Colonic mucosa (tissue), 4 donors: ENCODE results near the gene TAF11L2. TPM values are rescaled to one million over a fixed set of nuclear protein-coding genes. Genes with fewer than 3 reads are reported as not detected.
"Not testable (repeated sequence)": the region's sequence is repeated elsewhere in the genome, so short reads cannot be mapped to it uniquely, and the experiment has no call there.

ENCODE experiments used
- DNase-seq: peaks from one replicate; pipeline ENCODE4 v3.0.0-alpha.2; 2020
- H3K27ac ChIP-seq: fragments of 200-600 bp; one replicate; pipeline ENCODE4 v1.8.0; 2021
- H3K27me3 ChIP-seq: fragments of 200-600 bp; one replicate; pipeline ENCODE4 v1.8.0; 2021
- H3K36me3 ChIP-seq: fragments of 200-600 bp; one replicate; pipeline ENCODE4 v1.8.0; 2021
- H3K4me1 ChIP-seq: fragments of 200-600 bp; one replicate; pipeline ENCODE4 v1.8.0; 2021; ENCODE audit warnings: mild to moderate bottlenecking
- H3K4me3 ChIP-seq: fragments of 200-600 bp; one replicate; pipeline ENCODE4 v1.8.0; 2021
- H3K9ac ChIP-seq, 2 donors: one replicate each; pipeline ENCODE4 v1.7.0; 2013; ENCODE audit warnings: control low read depth in 2 of 2, low read depth in 2 of 2, low read length in 2 of 2
- H3K9me3 ChIP-seq: fragments of 200-600 bp; one replicate; pipeline ENCODE4 v1.8.0; 2021
- CTCF ChIP-seq: fragments of 200-600 bp; IDR thresholded peaks from one replicate; pipeline ENCODE4 v1.8.0; 2022; ENCODE audit warnings: antibody characterized with exemption, mild to moderate bottlenecking
- intact Hi-C: fragments of 100-400 bp; cut with DNase I; formaldehyde crosslinking; loops from one replicate; pipeline ENCODE4 v1.14.1; 2022
- total RNA-seq, 2 donors: library from RNA; stranded (reverse); fragmentation: NEBNext Ultra II Directional in 1 of 2; extraction: Animal tissue kit (Norgen Biotek cat#: 25700) in 1 of 2; gene quantifications; one replicate each; pipeline ENCODE4 v1.2.1, GENCODE V29; 2021
- donor health status: healthy.
- donor health status: DM: no; HTN: no; CAD: no.
- donor health status: DM: no; HTN: no; CAD: no.

Gene TAF11L2
- not detected for total RNA-seq

GRCh38 chr5:17497931-17498330, at the start of gene TAF11L2:
TSS of gene TAF11L2 (plus strand) at chr5:17498231.
- H3K4me1 ChIP-seq, H3K36me3 ChIP-seq, H3K27ac ChIP-seq, H3K27me3 ChIP-seq, H3K9me3 ChIP-seq, H3K4me3 ChIP-seq, DNase-seq, intact Hi-C loops, H3K9ac ChIP-seq: not testable (repeated sequence)

- no peaks in the 10 kb centered on the region for H3K36me3 ChIP-seq
- H3K27me3 ChIP-seq = no peaks in the 10 kb centered on the region
- intact Hi-C loops = no loop called here
- no peaks in the 10 kb centered on the region for H3K9me3 ChIP-seq
- DNase-seq = no peak
- TF ChIP-seq CTCF = no peak
- H3K9ac ChIP-seq = no peak overlapping the region
- H3K4me3 ChIP-seq = no peak overlapping the region
- H3K27ac ChIP-seq = no peak overlapping the region
- no peaks in the 10 kb centered on the region for H3K4me1 ChIP-seq
Measured at GRCh38 chr5:17448877-17449276, 49.2 kb upstream of the TAF11L2 start.

GRCh38 chr5:17452936-17453335, 45.1 kb upstream of the TAF11L2 start:
- intact Hi-C loops = no loop called here
- H3K4me3 ChIP-seq = no peak overlapping the region
- DNase-seq = no peak
- H3K27ac ChIP-seq = no peak overlapping the region
- TF ChIP-seq CTCF = no peak
- H3K9me3 ChIP-seq = no peaks in the 10 kb centered on the region
- H3K27me3 ChIP-seq = no peaks in the 10 kb centered on the region
- H3K9ac ChIP-seq = no peak overlapping the region
- no peaks in the 10 kb centered on the region for H3K36me3 ChIP-seq
- no peaks in the 10 kb centered on the region for H3K4me1 ChIP-seq

- intact Hi-C loops = no loop called here
- H3K27me3 ChIP-seq = no peaks in the 10 kb centered on the region
- no peak for TF ChIP-seq CTCF
Measured at GRCh38 chr5:17455942-17456341, 42.1 kb upstream of the TAF11L2 start.

GRCh38 chr5:17461793-17462192, 36.2 kb upstream of the TAF11L2 start:
- Histone ChIP-seq H3K27ac (no peak overlapping the region), H3K9me3 (no peaks in the 10 kb centered on the region), H3K4me3 (no peak overlapping the region), H3K9ac (no peak overlapping the region), H3K36me3 (no peaks in the 10 kb centered on the region), H3K4me1 (no peaks in the 10 kb centered on the region), H3K27me3 (no peaks in the 10 kb centered on the region)
- DNase-seq = no peak
- TF ChIP-seq CTCF = no peak
- intact Hi-C loops = no loop called here

More at GRCh38 chr5:17455942-17456341, 42.1 kb upstream of the TAF11L2 start:
- no peaks in the 10 kb centered on the region for H3K36me3 ChIP-seq
- H3K9ac ChIP-seq = no peak overlapping the region
- DNase-seq = no peak
- H3K9me3 ChIP-seq = no peaks in the 10 kb centered on the region
- no peaks in the 10 kb centered on the region for H3K4me1 ChIP-seq
- no peak overlapping the region for H3K4me3 ChIP-seq
- no peak overlapping the region for H3K27ac ChIP-seq

GRCh38 chr5:17463653-17464052, 34.4 kb upstream of the TAF11L2 start:
- no peaks in the 10 kb centered on the region for H3K36me3 ChIP-seq
- H3K4me1 ChIP-seq = no peaks in the 10 kb centered on the region
- H3K4me3 ChIP-seq = no peak overlapping the region
- intact Hi-C loops = no loop called here
- no peak for TF ChIP-seq CTCF
- no peaks in the 10 kb centered on the region for H3K27me3 ChIP-seq
- no peaks in the 10 kb centered on the region for H3K9me3 ChIP-seq
- no peak overlapping the region for H3K27ac ChIP-seq
- DNase-seq = no peak
- H3K9ac ChIP-seq = no peak overlapping the region
